Right atrium auricular region (tissue), 2 donors: ENCODE measurements around the gene BCAP29. TPM values are rescaled to one million over a fixed set of nuclear protein-coding genes. Genes with fewer than 3 reads are reported as not detected.

Experiments
- DNase-seq: peaks from one replicate; pipeline ENCODE4 v3.0.0-alpha.2; 2019; ENCODE audit warnings: low spot score
- H3K27ac ChIP-seq, 2 donors: fragments of 200-600 bp; sonication (generic); 1 replicate in 1 of 2; 2 replicates in 1 of 2; pipeline ENCODE4 v1.5.1; 2016 to 2019
- H3K27me3 ChIP-seq, 2 donors: fragments of 200-600 bp; sonication (generic); one replicate each; pipeline versions ENCODE4 v1.5.1 to v1.6.0; 2017 to 2019
- H3K36me3 ChIP-seq: fragments of 200-600 bp; sonication (generic); one replicate; pipeline ENCODE4 v1.5.1; 2016
- H3K4me1 ChIP-seq, 2 donors: fragments of 200-600 bp; sonication (generic); one replicate each; pipeline versions ENCODE4 v1.5.1 to v1.6.0; 2017 to 2019
- H3K4me3 ChIP-seq, 2 donors: fragments of 200-600 bp; sonication (generic); 1 replicate in 1 of 2; 2 replicates in 1 of 2; pipeline ENCODE4 v1.5.1; 2017 to 2019; ENCODE audit warnings: mild to moderate bottlenecking in 1 of 2, moderate library complexity in 1 of 2
- H3K9me3 ChIP-seq, 2 donors: fragments of 200-600 bp; sonication (generic); one replicate each; pipeline ENCODE4 v1.5.1; 2019
- CTCF ChIP-seq, 2 donors: fragments of 200-600 bp; sonication (generic); IDR thresholded peaks; one replicate each; pipeline ENCODE4 v1.5.1; 2019; ENCODE audit warnings: antibody characterized with exemption in 2 of 2
- total RNA-seq, 2 donors: library from RNA; depleted of rRNA; stranded (reverse); fragments of >200 nt; gene quantifications; one replicate each; pipeline ENCODE4 v1.1.0, GENCODE V29; 2016

BCAP29 gene
- total RNA-seq, 2 donors from 2014 or later, result 115 to 258 TPM

GRCh38 chr7:107641676-107642075 is 61.6 kb downstream of the BCAP29 start:
- H3K4me3 ChIP-seq, result no peak overlapping the region
- DNase-seq, result no peak
- H3K27me3 ChIP-seq, result no peaks in the 10 kb centered on the region
- H3K36me3 ChIP-seq, result no peaks in the 10 kb centered on the region
- H3K9me3 ChIP-seq, result no peaks in the 10 kb centered on the region
- TF ChIP-seq CTCF (IDR thresholded peaks at IDR 0.05), result no peak
- no peak overlapping the region for H3K27ac ChIP-seq
- H3K4me1 ChIP-seq, result peaks cover 0 to 5% of the 10 kb centered on the region in 2 donors

GRCh38 chr7:107642501-107642900 is 62.5 kb downstream of the BCAP29 start:
- DNase-seq, result no peak
- H3K4me3 ChIP-seq, result no peak overlapping the region
- H3K4me1 ChIP-seq, result peaks cover 0 to 5% of the 10 kb centered on the region in 2 donors
- H3K9me3 ChIP-seq, result no peaks in the 10 kb centered on the region
- H3K36me3 ChIP-seq, result no peaks in the 10 kb centered on the region
- H3K27ac ChIP-seq, result no peak overlapping the region
- no peak for TF ChIP-seq CTCF (IDR thresholded peaks at IDR 0.05)
- H3K27me3 ChIP-seq, result no peaks in the 10 kb centered on the region

- no peak overlapping the region for H3K4me3 ChIP-seq
- H3K27ac ChIP-seq, result no peak overlapping the region
These were observed 63.4 kb downstream of the BCAP29 start for GRCh38 chr7:107643407-107643806.

GRCh38 chr7:107643938-107644308 is 63.9 kb downstream of the BCAP29 start:
- no peak for DNase-seq
- H3K4me1 ChIP-seq, result peaks cover 0 to 5% of the 10 kb centered on the region in 2 donors
- H3K4me3 ChIP-seq, result no peak overlapping the region
- no peaks in the 10 kb centered on the region for H3K9me3 ChIP-seq
- TF ChIP-seq CTCF (IDR thresholded peaks at IDR 0.05), result no peak
- no peaks in the 10 kb centered on the region for H3K27me3 ChIP-seq
- no peak overlapping the region for H3K27ac ChIP-seq
- no peaks in the 10 kb centered on the region for H3K36me3 ChIP-seq

More at GRCh38 chr7:107643407-107643806, 63.4 kb downstream of the BCAP29 start:
- Histone ChIP-seq H3K4me1 (peaks cover 0 to 5% of the 10 kb centered on the region in 2 donors), H3K27me3 (no peaks in the 10 kb centered on the region), H3K9me3 (no peaks in the 10 kb centered on the region), H3K36me3 (no peaks in the 10 kb centered on the region)
- TF ChIP-seq CTCF (IDR thresholded peaks at IDR 0.05), result no peak
- DNase-seq, result no peak

GRCh38 chr7:107644309-107644974 is 64.4 kb downstream of the BCAP29 start:
- H3K27me3 ChIP-seq, result no peaks in the 10 kb centered on the region
- no peak for TF ChIP-seq CTCF (IDR thresholded peaks at IDR 0.05)
- H3K4me1 ChIP-seq, result peaks cover 0 to 5% of the 10 kb centered on the region in 2 donors
- no peak for DNase-seq
- H3K27ac ChIP-seq, result no peak overlapping the region
- no peaks in the 10 kb centered on the region for H3K9me3 ChIP-seq
- no peaks in the 10 kb centered on the region for H3K36me3 ChIP-seq
- no peak overlapping the region for H3K4me3 ChIP-seq

GRCh38 chr7:107652642-107653041 is 72.6 kb downstream of the BCAP29 start:
- Histone ChIP-seq H3K27me3 (no peaks in the 10 kb centered on the region), H3K27ac (no peak overlapping the region), H3K4me1 (no peaks in the 10 kb centered on the region), H3K9me3 (no peaks in the 10 kb centered on the region), H3K36me3 (no peaks in the 10 kb centered on the region), H3K4me3 (no peak overlapping the region)
- no peak for TF ChIP-seq CTCF (IDR thresholded peaks at IDR 0.05)
- DNase-seq, result no peak
